DND-41 (cell line): ENCODE data around the gene SLC26A6.

Source experiments
- EZH2 ChIP-seq: IDR thresholded peaks from 3 replicates; pipeline ENCODE4 v1.6.1; 2012; ENCODE audit warnings: borderline replicate concordance, low read depth, mild to moderate bottlenecking, moderate library complexity, low read length, inconsistent platforms; ENCODE audit not compliant: severe bottlenecking
- TF ChIP-seq, protein P1 (sequence below): IDR thresholded peaks from 2 replicates; pipeline ENCODE4 v1.5.1; 2012; ENCODE audit warnings: borderline replicate concordance, low read length, moderate library complexity, mild to moderate bottlenecking; ENCODE audit not compliant: poor library complexity, severe bottlenecking; ENCODE audit errors: extremely low read depth

GRCh38 chr3:48599077-48599501 lies 36.2 kb downstream of the SLC26A6 start:
- TF ChIP-seq, protein P1, sequence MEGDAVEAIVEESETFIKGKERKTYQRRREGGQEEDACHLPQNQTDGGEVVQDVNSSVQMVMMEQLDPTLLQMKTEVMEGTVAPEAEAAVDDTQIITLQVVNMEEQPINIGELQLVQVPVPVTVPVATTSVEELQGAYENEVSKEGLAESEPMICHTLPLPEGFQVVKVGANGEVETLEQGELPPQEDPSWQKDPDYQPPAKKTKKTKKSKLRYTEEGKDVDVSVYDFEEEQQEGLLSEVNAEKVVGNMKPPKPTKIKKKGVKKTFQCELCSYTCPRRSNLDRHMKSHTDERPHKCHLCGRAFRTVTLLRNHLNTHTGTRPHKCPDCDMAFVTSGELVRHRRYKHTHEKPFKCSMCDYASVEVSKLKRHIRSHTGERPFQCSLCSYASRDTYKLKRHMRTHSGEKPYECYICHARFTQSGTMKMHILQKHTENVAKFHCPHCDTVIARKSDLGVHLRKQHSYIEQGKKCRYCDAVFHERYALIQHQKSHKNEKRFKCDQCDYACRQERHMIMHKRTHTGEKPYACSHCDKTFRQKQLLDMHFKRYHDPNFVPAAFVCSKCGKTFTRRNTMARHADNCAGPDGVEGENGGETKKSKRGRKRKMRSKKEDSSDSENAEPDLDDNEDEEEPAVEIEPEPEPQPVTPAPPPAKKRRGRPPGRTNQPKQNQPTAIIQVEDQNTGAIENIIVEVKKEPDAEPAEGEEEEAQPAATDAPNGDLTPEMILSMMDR: no peak
- no peak for TF ChIP-seq EZH2
